Ovary (tissue), 3 donors: Measurements from ENCODE around the gene P4HA2.

Experiments
- EP300 ChIP-seq: sonication (generic); formaldehyde crosslinking; IDR thresholded peaks from one replicate; pipeline ENCODE4 v1.6.1; 2017; ENCODE audit warnings: antibody characterized with exemption
- POLR2A ChIP-seq: fragments of 450-650 bp; IDR thresholded peaks from one replicate; pipeline ENCODE4 v1.6.1; 2017; ENCODE audit warnings: antibody characterized with exemption, mild to moderate bottlenecking, moderate library complexity
- TF ChIP-seq, protein P1 (sequence below), 3 donors: fragments of 450-650 bp in 2 of 3; fragments of 200-600 bp in 1 of 3; IDR thresholded peaks; one replicate each; pipeline versions ENCODE4 v1.5.1 to v1.8.0; 2016 to 2022; ENCODE audit warnings: antibody characterized with exemption in 3 of 3, mild to moderate bottlenecking in 1 of 3
- donor health status: DM: no; HTN: no; CAD: no.

DNA sequence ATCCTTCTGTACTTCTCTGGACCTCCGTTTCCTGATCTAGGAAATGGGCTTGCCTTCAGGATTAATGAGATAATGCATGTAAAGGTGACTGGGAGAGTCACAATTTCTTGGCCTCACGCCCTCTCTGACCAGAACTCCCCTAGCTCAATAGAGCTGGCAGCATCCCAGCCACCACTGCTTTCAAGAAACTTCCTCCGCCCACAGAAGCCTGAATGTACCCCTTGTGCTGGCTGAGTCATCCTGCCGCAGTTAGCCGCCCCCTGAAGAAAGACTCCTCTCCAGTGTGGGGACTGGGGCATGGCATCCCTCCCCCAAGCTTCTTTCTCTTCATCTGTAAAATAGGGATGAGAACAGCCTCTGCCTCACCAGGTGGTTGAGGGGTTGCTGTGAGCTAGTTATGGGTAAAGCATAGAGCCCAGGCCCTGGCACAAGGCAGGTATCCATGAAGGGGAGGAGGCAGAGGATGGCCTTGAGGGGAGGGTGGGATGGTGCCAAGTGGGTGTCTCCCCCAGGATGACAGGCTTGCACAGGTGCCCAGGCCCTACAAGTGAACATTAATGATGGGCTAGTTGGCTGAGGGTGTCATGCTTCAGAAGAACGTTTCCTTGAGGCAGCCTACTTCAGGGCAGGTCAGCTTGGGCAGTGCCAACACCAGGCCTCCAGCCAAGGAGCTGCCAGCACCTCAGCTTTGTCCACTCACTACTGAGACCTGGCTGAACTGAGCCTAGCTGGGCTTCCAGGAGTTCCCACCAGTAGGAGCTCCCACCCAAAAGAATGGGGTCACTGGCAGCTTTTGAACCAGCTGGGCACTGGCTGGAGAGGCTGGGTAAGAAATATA lies 33.3 kb upstream of the P4HA2 start:
- TF ChIP-seq, protein P1, sequence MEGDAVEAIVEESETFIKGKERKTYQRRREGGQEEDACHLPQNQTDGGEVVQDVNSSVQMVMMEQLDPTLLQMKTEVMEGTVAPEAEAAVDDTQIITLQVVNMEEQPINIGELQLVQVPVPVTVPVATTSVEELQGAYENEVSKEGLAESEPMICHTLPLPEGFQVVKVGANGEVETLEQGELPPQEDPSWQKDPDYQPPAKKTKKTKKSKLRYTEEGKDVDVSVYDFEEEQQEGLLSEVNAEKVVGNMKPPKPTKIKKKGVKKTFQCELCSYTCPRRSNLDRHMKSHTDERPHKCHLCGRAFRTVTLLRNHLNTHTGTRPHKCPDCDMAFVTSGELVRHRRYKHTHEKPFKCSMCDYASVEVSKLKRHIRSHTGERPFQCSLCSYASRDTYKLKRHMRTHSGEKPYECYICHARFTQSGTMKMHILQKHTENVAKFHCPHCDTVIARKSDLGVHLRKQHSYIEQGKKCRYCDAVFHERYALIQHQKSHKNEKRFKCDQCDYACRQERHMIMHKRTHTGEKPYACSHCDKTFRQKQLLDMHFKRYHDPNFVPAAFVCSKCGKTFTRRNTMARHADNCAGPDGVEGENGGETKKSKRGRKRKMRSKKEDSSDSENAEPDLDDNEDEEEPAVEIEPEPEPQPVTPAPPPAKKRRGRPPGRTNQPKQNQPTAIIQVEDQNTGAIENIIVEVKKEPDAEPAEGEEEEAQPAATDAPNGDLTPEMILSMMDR (IDR thresholded peaks at IDR 0.05) = no peak
- TF ChIP-seq POLR2A (no peak), EP300 (no peak)
